ENCODE results near the gene PTCD2. TPM values are rescaled to one million over a fixed set of nuclear protein-coding genes. Genes with fewer than 3 reads are reported as not detected.

PTCD2 gene
- total RNA-seq, 2 donors from 2014 or later = 9.5 to 13.4 TPM

GRCh38 chr5:72363166-72363802 lies 43.1 kb downstream of the PTCD2 start:
- DNase-seq = peak; percentile 60
- no peaks in the 10 kb centered on the region for H3K9me3 Mint-ChIP-seq

GRCh38 chr5:72364171-72364570 lies 44.0 kb downstream of the PTCD2 start:
- H3K4me3 Mint-ChIP-seq = no peak overlapping the region

More at GRCh38 chr5:72363166-72363802, 43.1 kb downstream of the PTCD2 start:
- H3K4me3 ChIP-seq (ENCODE audit: low read length) = no peak overlapping the region
- TF ChIP-seq CTCF (conservative IDR thresholded peaks at IDR 0.05) = no peak
- no peak overlapping the region for H3K9ac ChIP-seq (ENCODE audit: extremely low read depth, low read length, poor library complexity, severe bottlenecking)
- Mint-ChIP-seq H3K27me3 (ENCODE audit: insufficient read depth) (no peaks in the 10 kb centered on the region), H3K4me1 (peaks cover 2% of the 10 kb centered on the region), H3K27ac (peak overlapping the region; percentile 81), H3K36me3 (ENCODE audit: low read depth) (peaks cover 36% of the 10 kb centered on the region), H3K4me3 (no peak overlapping the region)
- H3K4me1 ChIP-seq (ENCODE audit: control insufficient read depth, insufficient read depth, low read length) = no peaks in the 10 kb centered on the region
- H3K36me3 ChIP-seq (ENCODE audit: control insufficient read depth, insufficient read depth, low read length) = peaks cover 17% of the 10 kb centered on the region
- 80 to 89% methylated on average over 1 of the region's 1 CpG for WGBS, 2 experiments (ENCODE audit: insufficient coverage in 1 of 2, insufficient read length in 1 of 2)
- no peaks in the 10 kb centered on the region for H3K9me3 ChIP-seq (ENCODE audit: control insufficient read depth, low read length)
- H3K27me3 ChIP-seq (ENCODE audit: control insufficient read depth, insufficient read depth, low read length, poor library complexity, severe bottlenecking) = no peaks in the 10 kb centered on the region
- H3K27ac ChIP-seq (ENCODE audit: low read depth, low read length) = peak overlapping the region; percentile 1

GRCh38 chr5:72364951-72365350 lies 44.8 kb downstream of the PTCD2 start:
- H3K9me3 ChIP-seq (ENCODE audit: control insufficient read depth, low read length) = no peaks in the 10 kb centered on the region
- no peaks in the 10 kb centered on the region for H3K9me3 Mint-ChIP-seq
- peaks cover 24% of the 10 kb centered on the region for H3K36me3 Mint-ChIP-seq (ENCODE audit: low read depth)
- no peak overlapping the region for H3K27ac Mint-ChIP-seq
- H3K4me1 ChIP-seq (ENCODE audit: control insufficient read depth, insufficient read depth, low read length) = no peaks in the 10 kb centered on the region
- H3K9ac ChIP-seq (ENCODE audit: extremely low read depth, low read length, poor library complexity, severe bottlenecking) = no peak overlapping the region
- no peaks in the 10 kb centered on the region for H3K27me3 ChIP-seq (ENCODE audit: control insufficient read depth, insufficient read depth, low read length, poor library complexity, severe bottlenecking)
- no peak overlapping the region for H3K4me3 Mint-ChIP-seq
- H3K27ac ChIP-seq (ENCODE audit: low read depth, low read length) = peak overlapping the region; percentile 27
- TF ChIP-seq CTCF (conservative IDR thresholded peaks at IDR 0.05) = no peak
- H3K4me1 Mint-ChIP-seq = peaks cover 2% of the 10 kb centered on the region
- DNase-seq = no peak
- H3K4me3 ChIP-seq (ENCODE audit: low read length) = no peak overlapping the region
- peaks cover 7% of the 10 kb centered on the region for H3K36me3 ChIP-seq (ENCODE audit: control insufficient read depth, insufficient read depth, low read length)
- no peaks in the 10 kb centered on the region for H3K27me3 Mint-ChIP-seq (ENCODE audit: insufficient read depth)
- WGBS, 2 experiments (ENCODE audit: insufficient coverage in 1 of 2, insufficient read length in 1 of 2) = 95 to 96% methylated on average over 4 of the region's 4 CpGs

More at GRCh38 chr5:72364171-72364570, 44.0 kb downstream of the PTCD2 start:
- TF ChIP-seq CTCF (conservative IDR thresholded peaks at IDR 0.05) = no peak
- no peak for DNase-seq
- no peaks in the 10 kb centered on the region for H3K9me3 Mint-ChIP-seq
- WGBS, 2 experiments (ENCODE audit: insufficient coverage in 1 of 2, insufficient read length in 1 of 2) = 100% methylated on average over 1 of the region's 1 CpG; no CpG with 5 or more reads in 1 of the 2 experiments
- no peaks in the 10 kb centered on the region for H3K27me3 Mint-ChIP-seq (ENCODE audit: insufficient read depth)
- H3K9me3 ChIP-seq (ENCODE audit: control insufficient read depth, low read length) = no peaks in the 10 kb centered on the region
- H3K36me3 Mint-ChIP-seq (ENCODE audit: low read depth) = peaks cover 31% of the 10 kb centered on the region
- H3K4me1 Mint-ChIP-seq = peaks cover 2% of the 10 kb centered on the region
- no peak overlapping the region for H3K4me3 ChIP-seq (ENCODE audit: low read length)
- no peaks in the 10 kb centered on the region for H3K4me1 ChIP-seq (ENCODE audit: control insufficient read depth, insufficient read depth, low read length)
- no peak overlapping the region for H3K27ac Mint-ChIP-seq
- H3K27ac ChIP-seq (ENCODE audit: low read depth, low read length) = no peak overlapping the region
- peaks cover 14% of the 10 kb centered on the region for H3K36me3 ChIP-seq (ENCODE audit: control insufficient read depth, insufficient read depth, low read length)
- H3K9ac ChIP-seq (ENCODE audit: extremely low read depth, low read length, poor library complexity, severe bottlenecking) = no peak overlapping the region
- no peaks in the 10 kb centered on the region for H3K27me3 ChIP-seq (ENCODE audit: control insufficient read depth, insufficient read depth, low read length, poor library complexity, severe bottlenecking)

Measured in endodermal cell (in vitro differentiated cells).